ENCODE data around the gene CLOCK. TPM values are rescaled to one million over a fixed set of nuclear protein-coding genes. Genes with fewer than 3 reads are reported as not detected.

The CLOCK gene
- polyA plus RNA-seq, 1 of the 3 experiments (the other 2 are of a cell fraction) = 4.2 TPM

DNA sequence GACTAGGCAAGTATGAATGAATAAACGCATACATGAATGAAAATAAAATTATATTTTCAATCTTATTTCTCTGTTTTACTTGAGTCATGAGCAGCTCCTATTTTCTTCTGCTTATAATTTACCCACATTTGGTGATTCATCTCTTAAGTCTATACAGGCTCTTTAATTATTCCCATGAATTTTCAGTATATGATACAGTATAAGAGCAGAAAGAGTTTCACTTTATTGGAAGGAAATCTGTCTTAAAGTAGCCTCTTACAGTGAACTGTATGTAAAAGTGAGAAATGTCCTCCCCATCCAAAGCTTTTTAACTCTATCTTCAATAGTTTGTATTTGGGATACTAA, 100.2 kb downstream of the CLOCK start:
- 71% methylated on average over 1 of the region's 1 CpG for WGBS (ENCODE audit: low lambda C conversion rate)
- H3K9me2 ChIP-seq = no peaks in the 10 kb centered on the region
- peaks cover 42% of the 10 kb centered on the region for H3F3A ChIP-seq (replicated peaks; ENCODE audit: insufficient read depth)
- peaks cover 2 to 28% of the 10 kb centered on the region in 2 experiments; a peak in 3 of 4 replicates for H3K4me1 ChIP-seq (ENCODE audit: control insufficient read depth in 1 of 2, insufficient read depth in 2 of 2, low read depth in 1 of 2, low read length in 1 of 2)
- TF ChIP-seq GABPA (IDR thresholded peaks at IDR 0.05; ENCODE audit: low read depth) (no peak), RFX5 (IDR thresholded peaks at IDR 0.05; ENCODE audit: low read length) (no peak)
- no peaks in the 10 kb centered on the region for H3K9me3 ChIP-seq
- no peak for DNase-seq
- CTCF ChIA-PET = interaction anchor here (1.4 to 2.4 kb wide), 3 partner anchors 10 to 421 kb away, joined by 4 to 14 read pairs (median 5); partner anchors contain the start of gene SRD5A3
- POLR2A ChIA-PET = interaction anchor here (0.7 kb wide), 1 partner anchor 665 kb away, joined by 3 read pairs; no protein-coding TSS in a partner anchor
- H3K27ac ChIP-seq (ENCODE audit: low read depth in 2 of 2, low read length in 1 of 2) = peak overlapping the region in 1 of 2 experiments; percentile 59; a peak in 2 of 4 replicates
- H3K4me2 ChIP-seq = no peak overlapping the region
- H3K36me3 ChIP-seq (replicated peaks in 1 of 2; ENCODE audit: control insufficient read depth in 1 of 2, insufficient read depth in 2 of 2, low read length in 1 of 2) = peaks cover 48 to 62% of the 10 kb centered on the region in 2 experiments
- peaks cover 4% of the 10 kb centered on the region; the same call in 1 of the 2 replicates for H3K79me2 ChIP-seq (ENCODE audit: insufficient read depth)
- H3K9ac ChIP-seq = peak overlapping the region; percentile 7; the same call in 1 of the 2 replicates
- no peaks in the 10 kb centered on the region for H3K27me3 ChIP-seq (ENCODE audit: insufficient read depth)
- H2AFZ ChIP-seq (ENCODE audit: low read depth) = no peak overlapping the region
- H4K20me1 ChIP-seq (ENCODE audit: insufficient read depth) = no peaks in the 10 kb centered on the region
- H3K4me3 ChIP-seq (ENCODE audit: low read depth in 2 of 2, low read length in 1 of 2) = no peak overlapping the region

DNA sequence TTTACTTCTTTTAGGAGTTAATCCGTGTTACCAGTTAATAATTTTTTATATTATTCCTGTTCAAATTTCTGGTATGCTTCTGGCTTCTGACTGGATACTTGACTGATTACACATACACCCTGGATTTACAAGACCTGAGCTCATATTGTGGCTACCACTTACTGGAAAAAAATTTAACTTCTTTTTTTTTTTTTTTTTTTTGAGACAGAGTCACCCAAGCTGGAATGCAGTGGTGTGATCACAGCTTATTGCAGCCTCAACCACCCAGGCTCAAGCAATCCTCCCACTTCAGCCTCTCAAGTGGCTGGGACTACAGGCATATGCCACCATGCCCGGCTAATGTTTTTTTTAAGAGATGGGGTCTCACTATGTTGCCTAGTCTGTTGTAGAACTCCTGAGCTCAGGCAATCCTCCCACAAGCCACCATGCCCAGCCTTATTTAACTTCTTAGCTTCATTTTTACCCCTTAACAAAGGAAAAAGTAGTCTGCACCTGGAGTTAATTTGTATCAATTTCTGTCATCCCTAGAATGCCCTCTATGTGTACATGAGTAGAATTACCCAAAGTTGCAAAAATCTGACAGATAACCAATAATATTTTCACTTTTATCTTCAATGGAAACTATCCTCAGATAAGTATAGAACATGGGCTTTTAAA, 100.7 kb downstream of the CLOCK start:
- Histone ChIP-seq H3K36me3 (replicated peaks in 1 of 2; ENCODE audit: control insufficient read depth in 1 of 2, insufficient read depth in 2 of 2, low read length in 1 of 2) (peaks cover 44 to 60% of the 10 kb centered on the region in 2 experiments), H3K4me2 (no peak overlapping the region), H3K79me2 (ENCODE audit: insufficient read depth) (peaks cover 4% of the 10 kb centered on the region; the same call in 1 of the 2 replicates), H3K4me1 (ENCODE audit: control insufficient read depth in 1 of 2, insufficient read depth in 2 of 2, low read depth in 1 of 2, low read length in 1 of 2) (peaks cover 2 to 28% of the 10 kb centered on the region in 2 experiments; a peak in 3 of 4 replicates), H3K9me2 (no peaks in the 10 kb centered on the region), H4K20me1 (ENCODE audit: insufficient read depth) (no peaks in the 10 kb centered on the region), H3F3A (replicated peaks; ENCODE audit: insufficient read depth) (peaks cover 45% of the 10 kb centered on the region), H3K9ac (peak overlapping the region; percentile 13; the same call in 1 of the 2 replicates), H2AFZ (ENCODE audit: low read depth) (no peak overlapping the region), H3K27me3 (ENCODE audit: insufficient read depth) (no peaks in the 10 kb centered on the region), H3K27ac (ENCODE audit: low read depth in 2 of 2, low read length in 1 of 2) (peak overlapping the region in 1 of 2 experiments; percentile 59; a peak in 2 of 4 replicates), H3K9me3 (no peaks in the 10 kb centered on the region), H3K4me3 (ENCODE audit: low read depth in 2 of 2, low read length in 1 of 2) (no peak overlapping the region)
- no peak for DNase-seq
- ChIA-PET POLR2A (interaction anchor here (0.7 kb wide), 1 partner anchor 665 kb away, joined by 3 read pairs; no protein-coding TSS in a partner anchor), CTCF (interaction anchor here (0.6 to 2.4 kb wide), 9 partner anchors 9 to 442 kb away, joined by 3 to 14 read pairs (median 3); partner anchors contain the start of gene SRD5A3)
- 71% methylated on average over 2 of the region's 2 CpGs for WGBS (ENCODE audit: low lambda C conversion rate)
- TF ChIP-seq RCOR1 (IDR thresholded peaks at IDR 0.05; ENCODE audit: low read length) = no peak
- TF ChIP-seq, protein P1, sequence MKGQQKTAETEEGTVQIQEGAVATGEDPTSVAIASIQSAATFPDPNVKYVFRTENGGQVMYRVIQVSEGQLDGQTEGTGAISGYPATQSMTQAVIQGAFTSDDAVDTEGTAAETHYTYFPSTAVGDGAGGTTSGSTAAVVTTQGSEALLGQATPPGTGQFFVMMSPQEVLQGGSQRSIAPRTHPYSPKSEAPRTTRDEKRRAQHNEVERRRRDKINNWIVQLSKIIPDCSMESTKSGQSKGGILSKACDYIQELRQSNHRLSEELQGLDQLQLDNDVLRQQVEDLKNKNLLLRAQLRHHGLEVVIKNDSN (IDR thresholded peaks at IDR 0.05; ENCODE audit: borderline replicate concordance, low read depth) = no peak
- TF ChIP-seq, protein P2, sequence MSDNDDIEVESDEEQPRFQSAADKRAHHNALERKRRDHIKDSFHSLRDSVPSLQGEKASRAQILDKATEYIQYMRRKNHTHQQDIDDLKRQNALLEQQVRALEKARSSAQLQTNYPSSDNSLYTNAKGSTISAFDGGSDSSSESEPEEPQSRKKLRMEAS (IDR thresholded peaks at IDR 0.05; ENCODE audit: low read depth) = 0 out of 2 replicates have a peak, but pooled peaks have one; percentile 39
- no peak for TF ChIP-seq RFX5 (IDR thresholded peaks at IDR 0.05; ENCODE audit: low read length)
- TF ChIP-seq TAF1 (IDR thresholded peaks at IDR 0.05; ENCODE audit: borderline replicate concordance, low read depth, low read length) = no peak
- TF ChIP-seq, protein P3, sequence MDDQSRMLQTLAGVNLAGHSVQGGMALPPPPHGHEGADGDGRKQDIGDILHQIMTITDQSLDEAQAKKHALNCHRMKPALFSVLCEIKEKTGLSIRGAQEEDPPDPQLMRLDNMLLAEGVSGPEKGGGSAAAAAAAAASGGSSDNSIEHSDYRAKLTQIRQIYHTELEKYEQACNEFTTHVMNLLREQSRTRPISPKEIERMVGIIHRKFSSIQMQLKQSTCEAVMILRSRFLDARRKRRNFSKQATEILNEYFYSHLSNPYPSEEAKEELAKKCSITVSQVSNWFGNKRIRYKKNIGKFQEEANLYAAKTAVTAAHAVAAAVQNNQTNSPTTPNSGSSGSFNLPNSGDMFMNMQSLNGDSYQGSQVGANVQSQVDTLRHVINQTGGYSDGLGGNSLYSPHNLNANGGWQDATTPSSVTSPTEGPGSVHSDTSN (IDR thresholded peaks at IDR 0.05) = 0 out of 2 replicates have a peak, but pooled peaks have one; percentile 20
- no peak for TF ChIP-seq SIN3A (IDR thresholded peaks at IDR 0.05; ENCODE audit: borderline replicate concordance, low read depth, low read length)
- TF ChIP-seq JUND (IDR thresholded peaks at IDR 0.05) = peak; percentile 59
- no peak for TF ChIP-seq NRF1 (IDR thresholded peaks at IDR 0.05; ENCODE audit: low read depth, low read length)
- no peak for TF ChIP-seq RXRA (IDR thresholded peaks at IDR 0.05; ENCODE audit: borderline replicate concordance, low read depth)
- TF ChIP-seq, protein P4, sequence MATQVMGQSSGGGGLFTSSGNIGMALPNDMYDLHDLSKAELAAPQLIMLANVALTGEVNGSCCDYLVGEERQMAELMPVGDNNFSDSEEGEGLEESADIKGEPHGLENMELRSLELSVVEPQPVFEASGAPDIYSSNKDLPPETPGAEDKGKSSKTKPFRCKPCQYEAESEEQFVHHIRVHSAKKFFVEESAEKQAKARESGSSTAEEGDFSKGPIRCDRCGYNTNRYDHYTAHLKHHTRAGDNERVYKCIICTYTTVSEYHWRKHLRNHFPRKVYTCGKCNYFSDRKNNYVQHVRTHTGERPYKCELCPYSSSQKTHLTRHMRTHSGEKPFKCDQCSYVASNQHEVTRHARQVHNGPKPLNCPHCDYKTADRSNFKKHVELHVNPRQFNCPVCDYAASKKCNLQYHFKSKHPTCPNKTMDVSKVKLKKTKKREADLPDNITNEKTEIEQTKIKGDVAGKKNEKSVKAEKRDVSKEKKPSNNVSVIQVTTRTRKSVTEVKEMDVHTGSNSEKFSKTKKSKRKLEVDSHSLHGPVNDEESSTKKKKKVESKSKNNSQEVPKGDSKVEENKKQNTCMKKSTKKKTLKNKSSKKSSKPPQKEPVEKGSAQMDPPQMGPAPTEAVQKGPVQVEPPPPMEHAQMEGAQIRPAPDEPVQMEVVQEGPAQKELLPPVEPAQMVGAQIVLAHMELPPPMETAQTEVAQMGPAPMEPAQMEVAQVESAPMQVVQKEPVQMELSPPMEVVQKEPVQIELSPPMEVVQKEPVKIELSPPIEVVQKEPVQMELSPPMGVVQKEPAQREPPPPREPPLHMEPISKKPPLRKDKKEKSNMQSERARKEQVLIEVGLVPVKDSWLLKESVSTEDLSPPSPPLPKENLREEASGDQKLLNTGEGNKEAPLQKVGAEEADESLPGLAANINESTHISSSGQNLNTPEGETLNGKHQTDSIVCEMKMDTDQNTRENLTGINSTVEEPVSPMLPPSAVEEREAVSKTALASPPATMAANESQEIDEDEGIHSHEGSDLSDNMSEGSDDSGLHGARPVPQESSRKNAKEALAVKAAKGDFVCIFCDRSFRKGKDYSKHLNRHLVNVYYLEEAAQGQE (IDR thresholded peaks at IDR 0.05; ENCODE audit: low read depth, low read length) = no peak
- TF ChIP-seq FOSL2 (IDR thresholded peaks at IDR 0.05; ENCODE audit: borderline replicate concordance, low read depth) = peak; percentile 47; the same call in 1 of the 2 replicates
- TF ChIP-seq, protein P5, sequence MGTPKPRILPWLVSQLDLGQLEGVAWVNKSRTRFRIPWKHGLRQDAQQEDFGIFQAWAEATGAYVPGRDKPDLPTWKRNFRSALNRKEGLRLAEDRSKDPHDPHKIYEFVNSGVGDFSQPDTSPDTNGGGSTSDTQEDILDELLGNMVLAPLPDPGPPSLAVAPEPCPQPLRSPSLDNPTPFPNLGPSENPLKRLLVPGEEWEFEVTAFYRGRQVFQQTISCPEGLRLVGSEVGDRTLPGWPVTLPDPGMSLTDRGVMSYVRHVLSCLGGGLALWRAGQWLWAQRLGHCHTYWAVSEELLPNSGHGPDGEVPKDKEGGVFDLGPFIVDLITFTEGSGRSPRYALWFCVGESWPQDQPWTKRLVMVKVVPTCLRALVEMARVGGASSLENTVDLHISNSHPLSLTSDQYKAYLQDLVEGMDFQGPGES (IDR thresholded peaks at IDR 0.05; ENCODE audit: low read depth, low read length) = no peak
- TF ChIP-seq MEF2A (IDR thresholded peaks at IDR 0.05; ENCODE audit: borderline replicate concordance, low read depth) = 0 out of 2 replicates have a peak, but pooled peaks have one; percentile 24
- TF ChIP-seq, protein P6, sequence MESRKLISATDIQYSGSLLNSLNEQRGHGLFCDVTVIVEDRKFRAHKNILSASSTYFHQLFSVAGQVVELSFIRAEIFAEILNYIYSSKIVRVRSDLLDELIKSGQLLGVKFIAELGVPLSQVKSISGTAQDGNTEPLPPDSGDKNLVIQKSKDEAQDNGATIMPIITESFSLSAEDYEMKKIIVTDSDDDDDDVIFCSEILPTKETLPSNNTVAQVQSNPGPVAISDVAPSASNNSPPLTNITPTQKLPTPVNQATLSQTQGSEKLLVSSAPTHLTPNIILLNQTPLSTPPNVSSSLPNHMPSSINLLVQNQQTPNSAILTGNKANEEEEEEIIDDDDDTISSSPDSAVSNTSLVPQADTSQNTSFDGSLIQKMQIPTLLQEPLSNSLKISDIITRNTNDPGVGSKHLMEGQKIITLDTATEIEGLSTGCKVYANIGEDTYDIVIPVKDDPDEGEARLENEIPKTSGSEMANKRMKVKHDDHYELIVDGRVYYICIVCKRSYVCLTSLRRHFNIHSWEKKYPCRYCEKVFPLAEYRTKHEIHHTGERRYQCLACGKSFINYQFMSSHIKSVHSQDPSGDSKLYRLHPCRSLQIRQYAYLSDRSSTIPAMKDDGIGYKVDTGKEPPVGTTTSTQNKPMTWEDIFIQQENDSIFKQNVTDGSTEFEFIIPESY (IDR thresholded peaks at IDR 0.05; ENCODE audit: borderline replicate concordance, low read depth) = no peak
